ENCODE results near the gene MRFAP1.

MRFAP1 gene

DNA sequence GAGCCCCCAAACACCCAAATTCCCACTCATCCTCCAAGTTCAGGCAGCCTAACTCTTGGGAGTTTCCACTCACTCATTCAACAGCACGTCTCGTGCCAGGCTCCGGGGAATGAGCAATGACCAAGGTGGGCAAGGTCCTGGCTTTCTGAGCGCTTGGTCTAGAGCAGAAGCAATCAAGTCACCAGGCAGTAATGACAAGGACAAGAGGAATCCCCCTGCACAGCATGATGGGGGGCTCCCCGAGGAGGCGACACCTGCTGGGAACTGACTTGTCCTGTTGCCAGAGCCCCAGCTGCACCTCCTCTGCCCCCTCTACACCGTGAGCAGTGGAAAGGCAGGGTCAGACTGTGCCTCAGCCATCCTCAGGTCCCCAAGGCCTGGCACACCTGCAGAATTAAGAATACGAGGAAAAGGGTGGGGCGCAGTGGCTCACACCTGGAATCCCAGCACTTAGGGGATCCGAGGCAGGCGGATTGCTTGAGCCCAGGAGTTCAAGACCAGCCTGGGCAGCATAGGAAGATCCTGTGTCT is 25.7 kb upstream of the MRFAP1 start:
- H3K36me3 ChIP-seq (replicated peaks; ENCODE audit: low read depth, low read length), result peaks cover 4% of the 10 kb centered on the region
- H3K27me3 ChIP-seq (ENCODE audit: low read depth, low read length), result no peaks in the 10 kb centered on the region
- H4K20me1 ChIP-seq (ENCODE audit: insufficient read depth, low read length), result no peaks in the 10 kb centered on the region
- TF ChIP-seq EZH2phosphoT487 (IDR thresholded peaks at IDR 0.05; ENCODE audit: low read depth), result no peak
- TF ChIP-seq, protein P1, sequence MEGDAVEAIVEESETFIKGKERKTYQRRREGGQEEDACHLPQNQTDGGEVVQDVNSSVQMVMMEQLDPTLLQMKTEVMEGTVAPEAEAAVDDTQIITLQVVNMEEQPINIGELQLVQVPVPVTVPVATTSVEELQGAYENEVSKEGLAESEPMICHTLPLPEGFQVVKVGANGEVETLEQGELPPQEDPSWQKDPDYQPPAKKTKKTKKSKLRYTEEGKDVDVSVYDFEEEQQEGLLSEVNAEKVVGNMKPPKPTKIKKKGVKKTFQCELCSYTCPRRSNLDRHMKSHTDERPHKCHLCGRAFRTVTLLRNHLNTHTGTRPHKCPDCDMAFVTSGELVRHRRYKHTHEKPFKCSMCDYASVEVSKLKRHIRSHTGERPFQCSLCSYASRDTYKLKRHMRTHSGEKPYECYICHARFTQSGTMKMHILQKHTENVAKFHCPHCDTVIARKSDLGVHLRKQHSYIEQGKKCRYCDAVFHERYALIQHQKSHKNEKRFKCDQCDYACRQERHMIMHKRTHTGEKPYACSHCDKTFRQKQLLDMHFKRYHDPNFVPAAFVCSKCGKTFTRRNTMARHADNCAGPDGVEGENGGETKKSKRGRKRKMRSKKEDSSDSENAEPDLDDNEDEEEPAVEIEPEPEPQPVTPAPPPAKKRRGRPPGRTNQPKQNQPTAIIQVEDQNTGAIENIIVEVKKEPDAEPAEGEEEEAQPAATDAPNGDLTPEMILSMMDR (IDR thresholded peaks at IDR 0.05; ENCODE audit: low read depth, low read length), result no peak
- no peak overlapping the region for H3K9ac ChIP-seq (ENCODE audit: low read length)
- no peak overlapping the region for H2AFZ ChIP-seq (ENCODE audit: low read depth, low read length)
- H3K4me3 ChIP-seq (ENCODE audit: low read length), result no peak overlapping the region
- no peaks in the 10 kb centered on the region for H3K79me2 ChIP-seq (ENCODE audit: low read length)
- no peak overlapping the region for H3K27ac ChIP-seq (ENCODE audit: low read length)
- no peak overlapping the region for H3K4me2 ChIP-seq (ENCODE audit: low read length)
- no peaks in the 10 kb centered on the region for H3K9me3 ChIP-seq (ENCODE audit: insufficient read depth, low read length)
- H3K4me1 ChIP-seq (ENCODE audit: low read length), result no peaks in the 10 kb centered on the region

DNA sequence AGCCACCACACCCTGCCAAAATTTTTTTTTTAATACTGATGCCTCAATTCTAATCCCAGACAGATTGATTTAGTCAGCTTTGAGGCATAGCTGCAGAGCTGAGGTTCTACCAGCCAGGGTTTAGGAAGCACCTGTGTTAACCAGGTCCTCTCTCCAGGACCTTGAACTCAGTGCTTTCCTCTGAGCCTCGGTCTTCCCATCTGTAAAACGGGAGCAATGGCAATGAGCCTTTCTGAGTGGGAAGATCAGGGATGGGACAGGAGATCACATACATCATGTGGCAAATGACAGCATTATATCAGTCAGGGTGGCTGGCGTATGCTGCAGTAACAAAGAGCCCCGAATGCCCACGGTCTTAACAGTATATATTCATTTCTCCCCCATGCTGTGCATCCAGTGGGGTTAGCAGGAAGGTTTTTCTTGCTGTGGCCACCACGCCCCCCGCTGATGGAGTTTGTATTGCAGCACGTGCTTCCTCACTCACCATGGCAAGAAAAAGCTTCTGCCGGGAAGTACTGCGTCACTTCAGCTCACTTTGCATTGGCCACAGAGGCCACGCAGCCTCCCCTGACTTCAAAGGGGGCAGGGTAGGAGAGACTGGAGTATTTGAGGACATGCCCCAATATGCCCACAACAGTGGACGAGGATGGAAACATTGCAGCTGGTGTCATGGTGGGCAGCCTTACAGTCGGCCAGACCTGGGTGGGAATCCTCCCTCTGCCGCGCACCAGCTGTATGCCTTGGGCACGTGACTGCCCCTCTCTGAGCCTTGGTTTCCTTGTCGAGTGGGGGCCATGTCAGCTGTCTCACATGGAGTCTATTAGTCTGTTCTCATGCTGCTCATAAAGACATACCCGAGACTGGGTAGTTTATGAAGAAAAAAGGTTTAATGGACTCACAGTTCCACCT is 24.1 kb upstream of the MRFAP1 start:
- TF ChIP-seq, protein P1 (IDR thresholded peaks at IDR 0.05; ENCODE audit: low read depth, low read length), result no peak
- no peak for TF ChIP-seq EZH2phosphoT487 (IDR thresholded peaks at IDR 0.05; ENCODE audit: low read depth)
- Histone ChIP-seq H3K4me2 (ENCODE audit: low read length) (no peak overlapping the region), H3K9ac (ENCODE audit: low read length) (no peak overlapping the region), H3K4me1 (ENCODE audit: low read length) (no peaks in the 10 kb centered on the region), H3K9me3 (ENCODE audit: insufficient read depth, low read length) (no peaks in the 10 kb centered on the region), H3K4me3 (ENCODE audit: low read length) (no peak overlapping the region), H3K27ac (ENCODE audit: low read length) (no peak overlapping the region), H3K36me3 (replicated peaks; ENCODE audit: low read depth, low read length) (peaks cover 4% of the 10 kb centered on the region), H3K27me3 (ENCODE audit: low read depth, low read length) (no peaks in the 10 kb centered on the region), H2AFZ (ENCODE audit: low read depth, low read length) (no peak overlapping the region), H3K79me2 (ENCODE audit: low read length) (no peaks in the 10 kb centered on the region), H4K20me1 (ENCODE audit: insufficient read depth, low read length) (no peaks in the 10 kb centered on the region)

DNA sequence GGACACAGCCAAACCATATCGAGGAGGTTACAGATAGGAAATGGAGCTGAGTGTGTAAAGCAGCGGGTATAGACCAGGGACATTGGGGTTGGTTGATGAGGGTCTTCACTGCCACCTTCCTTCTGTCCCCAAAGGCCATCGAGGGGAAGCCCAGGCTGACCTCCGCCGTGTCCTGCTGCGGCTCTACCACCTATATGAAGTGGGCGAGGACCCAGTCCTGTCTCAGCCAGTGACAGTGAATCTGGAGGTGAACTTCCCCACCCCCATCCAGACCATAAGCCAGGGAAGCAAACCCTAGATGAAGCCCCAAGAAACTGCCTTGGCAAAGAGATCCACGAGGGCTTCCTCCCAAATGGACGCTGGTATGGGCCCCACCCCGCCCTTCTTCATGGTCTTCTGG is 23.2 kb upstream of the MRFAP1 start:
- H3K27me3 ChIP-seq (ENCODE audit: low read depth, low read length), result no peaks in the 10 kb centered on the region
- H3K9me3 ChIP-seq (ENCODE audit: insufficient read depth, low read length), result no peaks in the 10 kb centered on the region
- no peak overlapping the region for H2AFZ ChIP-seq (ENCODE audit: low read depth, low read length)
- no peaks in the 10 kb centered on the region for H3K4me1 ChIP-seq (ENCODE audit: low read length)
- H3K36me3 ChIP-seq (replicated peaks; ENCODE audit: low read depth, low read length), result peaks cover 4% of the 10 kb centered on the region
- H3K9ac ChIP-seq (ENCODE audit: low read length), result no peak overlapping the region
- no peaks in the 10 kb centered on the region for H3K79me2 ChIP-seq (ENCODE audit: low read length)
- no peak for TF ChIP-seq EZH2phosphoT487 (IDR thresholded peaks at IDR 0.05; ENCODE audit: low read depth)
- TF ChIP-seq, protein P1 (IDR thresholded peaks at IDR 0.05; ENCODE audit: low read depth, low read length), result no peak
- no peak overlapping the region for H3K27ac ChIP-seq (ENCODE audit: low read length)
- H3K4me3 ChIP-seq (ENCODE audit: low read length), result no peak overlapping the region
- H4K20me1 ChIP-seq (ENCODE audit: insufficient read depth, low read length), result no peaks in the 10 kb centered on the region
- no peak overlapping the region for H3K4me2 ChIP-seq (ENCODE audit: low read length)

DNA sequence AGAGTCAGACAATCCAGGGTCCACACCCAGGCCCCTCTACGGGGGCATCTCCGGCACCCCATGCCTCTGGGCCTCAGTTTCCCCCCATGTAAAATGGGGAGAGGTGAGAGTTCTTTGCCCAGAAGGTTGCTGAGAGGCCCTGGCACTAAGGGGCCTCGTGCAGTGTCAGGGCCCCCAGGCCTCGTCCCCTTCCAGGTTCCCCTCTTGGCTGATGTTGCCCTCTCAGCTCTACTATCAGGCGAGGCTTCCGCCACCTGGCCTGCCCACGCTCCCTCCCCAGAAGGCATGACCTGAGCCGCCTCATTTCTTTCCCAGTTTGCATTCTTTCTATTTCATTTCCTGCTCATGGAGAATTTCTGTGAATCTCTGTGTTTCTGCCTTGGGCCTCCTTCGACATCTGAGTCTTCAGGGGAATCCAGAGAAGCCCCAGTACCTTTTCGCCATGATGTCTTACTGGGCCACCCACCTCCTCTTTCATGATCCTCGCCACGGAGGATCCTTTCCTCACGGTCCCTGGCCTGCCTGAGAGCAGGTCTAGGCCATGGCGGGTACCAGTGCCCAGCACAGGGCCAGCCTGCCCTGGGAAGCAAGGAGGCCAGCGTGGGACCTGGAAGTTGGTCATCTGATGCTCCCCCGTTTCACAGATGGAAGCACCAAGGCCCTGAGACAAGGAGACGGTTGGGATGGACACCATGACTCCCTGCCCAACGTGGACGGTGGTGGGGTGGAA is 21.9 kb upstream of the MRFAP1 start:
- Histone ChIP-seq H3K4me1 (ENCODE audit: low read length) (no peaks in the 10 kb centered on the region), H3K4me3 (ENCODE audit: low read length) (no peak overlapping the region), H3K27me3 (ENCODE audit: low read depth, low read length) (no peaks in the 10 kb centered on the region), H4K20me1 (ENCODE audit: insufficient read depth, low read length) (no peaks in the 10 kb centered on the region), H3K9me3 (ENCODE audit: insufficient read depth, low read length) (no peaks in the 10 kb centered on the region), H3K9ac (ENCODE audit: low read length) (no peak overlapping the region), H2AFZ (ENCODE audit: low read depth, low read length) (no peak overlapping the region), H3K4me2 (ENCODE audit: low read length) (no peak overlapping the region), H3K79me2 (ENCODE audit: low read length) (no peaks in the 10 kb centered on the region), H3K27ac (ENCODE audit: low read length) (no peak overlapping the region), H3K36me3 (replicated peaks; ENCODE audit: low read depth, low read length) (peaks cover 4% of the 10 kb centered on the region)
- TF ChIP-seq, protein P1 (IDR thresholded peaks at IDR 0.05; ENCODE audit: low read depth, low read length), result no peak
- TF ChIP-seq EZH2phosphoT487 (IDR thresholded peaks at IDR 0.05; ENCODE audit: low read depth), result no peak
